DND-41 (cell line): Measurements from ENCODE around the gene DCTPP1.

Experiments used
- CTCF ChIP-seq: IDR thresholded peaks from 2 replicates; pipeline ENCODE4 v1.5.1; 2012; ENCODE audit warnings: borderline replicate concordance, low read length, moderate library complexity, mild to moderate bottlenecking; ENCODE audit not compliant: poor library complexity, severe bottlenecking; ENCODE audit errors: extremely low read depth
- EZH2 ChIP-seq: IDR thresholded peaks from 3 replicates; pipeline ENCODE4 v1.6.1; 2012; ENCODE audit warnings: borderline replicate concordance, low read depth, mild to moderate bottlenecking, moderate library complexity, low read length, inconsistent platforms; ENCODE audit not compliant: severe bottlenecking

GRCh38 chr16:30470170-30470512 lies 40.3 kb upstream of the DCTPP1 start:
- TF ChIP-seq EZH2 (no peak), CTCF (no peak)
